Large intestine (tissue), 3 donors: ENCODE results near the gene HLCS. TPM values are rescaled to one million over a fixed set of nuclear protein-coding genes. Genes with fewer than 3 reads are reported as not detected.
"Not testable (repeated sequence)": the region's sequence is repeated elsewhere in the genome, so short reads cannot be mapped to it uniquely, and the experiment has no call there.

Experiments
- DNase-seq, 2 donors: peaks; one replicate each; pipeline versions ENCODE4 v3.0.0 to v3.0.0-alpha.2; 2013
- H3K27ac ChIP-seq: one replicate; pipeline ENCODE4 v1.5.1; 2013; ENCODE audit warnings: low read length
- H3K27me3 ChIP-seq: 2 replicates; pipeline ENCODE4 v1.6.1; 2013; ENCODE audit warnings: low read length; ENCODE audit not compliant: control insufficient read depth, insufficient read depth
- H3K36me3 ChIP-seq: 2 replicates; pipeline ENCODE4 v1.6.1; 2013; ENCODE audit warnings: low read length; ENCODE audit not compliant: control insufficient read depth, insufficient read depth
- H3K4me1 ChIP-seq: one replicate; pipeline ENCODE4 v1.6.1; 2013; ENCODE audit warnings: low read length; ENCODE audit not compliant: control insufficient read depth, insufficient read depth
- H3K4me3 ChIP-seq: one replicate; pipeline ENCODE4 v1.5.1; 2013; ENCODE audit warnings: low read length
- H3K9me3 ChIP-seq: one replicate; pipeline ENCODE4 v1.6.1; 2013; ENCODE audit warnings: mild to moderate bottlenecking, low read depth, low read length, moderate library complexity; ENCODE audit not compliant: control insufficient read depth
- WGBS: methylation state at CpG from one replicate; pipeline ENCODE4 v1.1.5; 2013; ENCODE audit warnings: low lambda C conversion rate; ENCODE audit not compliant: insufficient coverage; 5-methylcytosine and 5-hydroxymethylcytosine counted together
- polyA plus RNA-seq: library from polyadenylated mRNA; unstranded; fragments of 120-200 nt; gene quantifications from one replicate; pipeline ENCODE4 v1.2.1, GENCODE V29; 2013

The HLCS gene
- polyA plus RNA-seq, 1 donor: 12.5 TPM

DNA sequence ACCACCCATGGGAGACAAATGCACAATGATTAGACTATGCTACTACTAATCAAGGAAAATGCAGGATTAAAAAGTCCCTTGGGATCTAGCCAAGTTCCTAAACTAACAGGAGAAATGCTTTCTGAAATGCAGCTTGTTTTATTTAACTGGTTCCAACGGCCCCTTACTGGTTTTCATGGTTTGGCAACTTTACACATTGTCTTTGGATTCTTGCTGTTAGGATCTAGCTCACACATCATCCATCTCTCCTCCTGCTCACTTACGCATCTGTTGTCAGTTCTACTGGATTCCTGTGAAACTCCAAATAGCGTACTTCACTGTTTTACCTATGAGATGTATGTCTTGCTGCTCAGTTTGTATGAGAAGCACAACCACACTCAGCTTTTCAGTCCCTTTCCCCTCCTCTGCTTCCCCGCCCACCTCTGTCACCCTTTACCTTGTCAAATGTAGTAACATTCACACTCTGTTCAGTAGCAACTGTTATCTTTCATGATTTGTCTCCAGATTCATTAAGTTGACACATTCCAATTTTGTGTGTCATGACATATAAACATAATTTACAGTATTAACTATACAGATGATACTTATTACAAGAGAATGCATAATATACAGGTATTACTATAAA, 137.5 kb downstream of the HLCS start:
- no peaks in the 10 kb centered on the region for H3K4me1 ChIP-seq
- H3K27me3 ChIP-seq: no peaks in the 10 kb centered on the region
- no peak overlapping the region for H3K27ac ChIP-seq
- H3K9me3 ChIP-seq: no peaks in the 10 kb centered on the region
- H3K4me3 ChIP-seq: no peak overlapping the region
- no peak for DNase-seq
- no peaks in the 10 kb centered on the region for H3K36me3 ChIP-seq
- 85% methylated on average over 2 of the region's 4 CpGs for WGBS

DNA sequence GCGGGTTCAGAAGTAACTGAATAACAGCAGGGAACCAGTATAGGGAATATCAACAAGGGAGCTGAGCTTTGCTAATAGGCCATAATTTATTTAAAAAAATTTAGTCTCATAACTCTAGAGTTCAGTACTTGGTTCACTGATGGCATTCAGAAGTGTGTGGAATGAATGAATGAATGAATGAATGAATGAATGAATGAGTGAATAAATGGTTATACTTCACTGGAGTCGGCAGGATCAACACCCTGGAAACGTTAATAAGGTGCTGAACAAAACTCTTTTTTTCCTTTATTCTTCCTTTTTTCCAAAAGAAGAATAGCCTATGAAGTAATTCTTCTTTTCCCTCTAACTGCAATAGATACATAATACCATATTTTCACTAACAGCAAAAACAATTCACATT, 138.3 kb downstream of the HLCS start:
- Histone ChIP-seq H3K27ac (no peak overlapping the region), H3K9me3 (no peaks in the 10 kb centered on the region), H3K4me1 (no peaks in the 10 kb centered on the region), H3K36me3 (no peaks in the 10 kb centered on the region), H3K27me3 (no peaks in the 10 kb centered on the region), H3K4me3 (no peak overlapping the region)
- no peak for DNase-seq
- WGBS: 100% methylated on average over 1 of the region's 3 CpGs

DNA sequence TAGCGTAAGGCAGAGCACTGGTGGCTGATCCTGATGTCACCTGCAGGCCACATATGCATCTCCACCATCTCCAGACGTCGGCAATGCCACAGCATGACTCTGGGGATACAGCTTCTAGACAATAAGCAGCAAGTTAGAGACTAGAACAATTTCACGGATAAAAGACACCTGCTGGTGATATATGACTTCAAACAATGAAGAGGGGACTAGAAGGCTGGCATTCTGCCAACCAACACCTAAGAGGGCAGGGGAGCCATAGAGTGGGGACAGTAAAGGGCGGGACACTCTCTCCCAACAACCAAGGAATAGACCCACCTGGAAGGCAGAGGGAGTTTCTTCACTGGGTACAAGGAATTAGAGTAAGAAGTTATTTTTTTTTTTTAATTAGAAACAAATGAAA, 140.8 kb downstream of the HLCS start:
- no peak overlapping the region for H3K4me3 ChIP-seq
- no peak for DNase-seq
- WGBS: 100% methylated on average over 1 of the region's 5 CpGs
- no peaks in the 10 kb centered on the region for H3K36me3 ChIP-seq
- H3K27me3 ChIP-seq: no peaks in the 10 kb centered on the region
- no peaks in the 10 kb centered on the region for H3K9me3 ChIP-seq
- no peak overlapping the region for H3K27ac ChIP-seq
- no peaks in the 10 kb centered on the region for H3K4me1 ChIP-seq

DNA sequence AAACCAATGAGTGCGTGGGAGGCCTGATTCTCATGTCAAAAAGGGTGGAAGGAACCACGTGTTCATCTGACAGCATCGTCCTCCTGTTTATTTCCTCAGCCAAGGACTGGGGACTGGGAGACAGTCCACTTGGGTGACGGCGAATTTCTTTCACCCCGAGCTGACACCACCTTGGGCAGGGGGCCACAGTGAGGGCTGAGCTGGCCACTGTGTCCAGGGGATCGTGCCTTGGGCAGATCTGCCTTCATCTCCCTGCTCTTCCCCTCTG, 145.5 kb downstream of the HLCS start:
- no peaks in the 10 kb centered on the region for H3K36me3 ChIP-seq
- no peaks in the 10 kb centered on the region for H3K27me3 ChIP-seq
- no peaks in the 10 kb centered on the region for H3K9me3 ChIP-seq
- no peak for DNase-seq
- H3K27ac ChIP-seq: no peak overlapping the region
- WGBS: no CpG with 5 or more reads among the region's 7 CpGs
- no peak overlapping the region for H3K4me3 ChIP-seq
- no peaks in the 10 kb centered on the region for H3K4me1 ChIP-seq

DNA sequence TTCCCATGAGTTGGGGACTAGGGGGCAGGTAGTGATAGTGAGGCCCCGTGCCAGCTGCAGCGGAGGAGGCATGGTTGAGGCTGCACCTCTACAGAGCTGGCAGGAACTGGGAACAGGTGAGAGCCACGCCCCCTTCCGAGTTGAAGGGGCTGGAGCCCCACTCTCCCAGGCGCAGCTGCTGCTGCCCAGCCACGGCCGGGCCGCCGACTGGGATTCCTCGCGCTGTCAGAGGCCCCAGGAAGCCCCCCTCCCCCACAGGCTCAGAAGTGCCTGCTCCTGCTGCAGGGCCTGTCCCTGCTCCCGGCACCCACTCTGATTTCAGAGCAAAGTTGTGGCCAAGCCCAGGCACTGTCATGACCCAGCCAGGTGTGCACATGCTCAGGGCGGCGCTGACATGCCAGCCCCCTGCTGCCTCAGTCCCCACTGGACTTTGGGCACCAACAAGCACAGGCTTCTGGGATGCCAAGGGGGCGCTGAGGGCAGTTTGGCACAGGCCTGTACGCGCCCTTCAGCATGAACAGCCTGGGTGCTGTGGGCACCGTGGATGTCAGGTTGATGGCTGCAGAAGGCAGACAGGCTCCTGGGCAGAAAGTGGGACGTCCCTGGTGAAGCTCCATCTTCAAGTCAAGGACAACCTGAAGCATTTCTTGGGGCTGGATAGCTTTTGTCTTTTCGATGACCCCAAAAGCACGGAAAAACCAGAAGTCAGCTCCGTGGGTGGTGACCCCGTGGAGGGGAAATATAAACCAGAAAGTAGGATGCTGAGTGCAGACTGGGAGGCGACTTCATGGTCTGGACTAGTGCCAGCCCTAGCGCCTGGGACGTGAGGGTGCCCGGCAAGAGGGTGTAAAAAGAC, 146.1 kb downstream of the HLCS start:
- no peak overlapping the region for H3K27ac ChIP-seq
- H3K36me3 ChIP-seq: no peaks in the 10 kb centered on the region
- no peaks in the 10 kb centered on the region for H3K27me3 ChIP-seq
- WGBS: 100% methylated on average over 2 of the region's 27 CpGs
- H3K4me3 ChIP-seq: no peak overlapping the region
- no peaks in the 10 kb centered on the region for H3K9me3 ChIP-seq
- no peak for DNase-seq
- H3K4me1 ChIP-seq: no peaks in the 10 kb centered on the region

DNA sequence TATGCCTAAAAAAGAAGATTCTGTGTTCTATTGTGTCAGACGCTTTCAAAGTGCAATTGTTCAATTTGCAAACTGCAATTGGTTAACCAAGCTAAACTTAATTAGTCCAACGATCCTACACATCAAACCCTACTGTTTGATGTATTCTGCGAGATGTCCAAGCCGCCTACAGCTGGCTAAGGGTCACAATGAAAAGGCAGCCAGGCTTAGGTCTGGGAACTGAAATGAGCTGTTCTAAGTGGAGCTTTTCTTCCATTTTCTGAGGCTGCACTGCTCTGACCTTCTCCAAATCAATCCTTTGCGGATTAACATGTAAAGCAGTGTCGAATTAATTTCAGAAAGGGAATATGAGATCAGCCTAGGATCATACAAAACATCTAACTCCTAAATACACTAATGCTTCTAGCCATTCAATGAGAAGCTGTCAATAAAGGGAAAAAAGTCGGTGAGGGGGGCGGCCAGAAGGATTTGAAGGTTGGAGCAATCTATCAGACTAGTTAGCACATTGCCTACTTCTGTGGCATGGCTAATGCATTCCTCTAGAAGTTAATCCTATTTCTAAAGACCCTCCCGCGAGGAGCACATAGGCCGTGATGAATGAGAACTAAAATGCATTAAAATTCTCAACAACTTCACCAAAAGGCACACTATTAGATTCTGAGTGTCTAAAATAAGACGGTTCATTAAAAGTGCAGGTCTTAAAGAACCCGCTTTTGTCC, 148.6 kb downstream of the HLCS start:
- no peak for DNase-seq
- Histone ChIP-seq H3K4me3 (no peak overlapping the region), H3K36me3 (no peaks in the 10 kb centered on the region), H3K9me3 (no peaks in the 10 kb centered on the region), H3K4me1 (no peaks in the 10 kb centered on the region), H3K27me3 (no peaks in the 10 kb centered on the region), H3K27ac (no peak overlapping the region)
- 88% methylated on average over 2 of the region's 13 CpGs for WGBS

DNA sequence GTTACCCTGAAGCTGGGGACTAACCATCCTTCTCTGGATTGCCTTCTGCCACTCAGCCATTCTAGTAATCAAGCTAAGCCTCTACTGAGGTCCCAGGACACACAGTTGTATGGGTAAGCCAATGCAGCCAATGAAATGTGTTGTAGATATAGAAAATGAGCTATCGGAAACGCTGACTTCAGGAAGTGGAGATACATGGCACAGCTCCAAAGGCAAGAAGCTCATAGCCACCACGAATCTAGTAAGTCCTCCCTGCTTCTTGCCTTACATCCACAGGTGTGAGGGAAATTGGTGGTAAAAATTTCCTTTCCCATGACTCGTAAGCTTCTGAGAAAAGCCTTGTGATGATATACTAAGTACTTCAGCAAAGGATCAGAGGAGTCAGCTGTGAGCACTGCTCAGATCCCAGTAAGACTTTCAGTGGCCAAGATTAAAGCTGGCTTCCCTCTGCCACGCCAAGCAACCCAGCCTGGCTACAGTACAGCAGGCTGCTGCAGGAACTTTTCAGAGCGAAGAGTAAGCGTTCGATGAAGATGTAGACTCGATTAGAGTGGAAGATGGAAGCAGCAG, 149.8 kb downstream of the HLCS start:
- no CpG with 5 or more reads among the region's 9 CpGs for WGBS
- Histone ChIP-seq H3K4me3 (no peak overlapping the region), H3K27ac (no peak overlapping the region), H3K4me1 (no peaks in the 10 kb centered on the region), H3K36me3 (no peaks in the 10 kb centered on the region), H3K27me3 (no peaks in the 10 kb centered on the region), H3K9me3 (no peaks in the 10 kb centered on the region)
- DNase-seq: no peak

DNA sequence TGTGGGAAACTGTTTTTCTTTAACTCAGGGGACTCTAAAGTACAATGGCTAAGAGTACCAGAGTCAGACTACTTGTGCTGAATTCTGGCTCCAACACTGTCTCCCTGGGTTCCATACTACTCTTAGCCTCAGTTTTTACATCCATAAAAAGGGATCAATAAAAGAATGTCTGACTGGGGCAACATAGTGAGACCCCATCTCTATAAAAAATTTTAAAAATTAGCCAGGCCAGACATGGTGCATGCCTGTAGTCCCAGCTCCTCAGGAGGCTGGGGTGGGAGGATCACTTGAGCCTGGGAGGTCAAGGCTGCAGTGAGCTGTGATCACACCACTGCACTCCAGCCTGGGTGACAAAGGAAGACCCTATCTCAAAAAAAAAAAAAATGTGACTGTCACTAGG, 150.4 kb downstream of the HLCS start:
- not testable (repeated sequence) for H3K36me3 ChIP-seq, H3K4me1 ChIP-seq, H3K4me3 ChIP-seq, H3K27me3 ChIP-seq, H3K27ac ChIP-seq, H3K9me3 ChIP-seq, DNase-seq

DNA sequence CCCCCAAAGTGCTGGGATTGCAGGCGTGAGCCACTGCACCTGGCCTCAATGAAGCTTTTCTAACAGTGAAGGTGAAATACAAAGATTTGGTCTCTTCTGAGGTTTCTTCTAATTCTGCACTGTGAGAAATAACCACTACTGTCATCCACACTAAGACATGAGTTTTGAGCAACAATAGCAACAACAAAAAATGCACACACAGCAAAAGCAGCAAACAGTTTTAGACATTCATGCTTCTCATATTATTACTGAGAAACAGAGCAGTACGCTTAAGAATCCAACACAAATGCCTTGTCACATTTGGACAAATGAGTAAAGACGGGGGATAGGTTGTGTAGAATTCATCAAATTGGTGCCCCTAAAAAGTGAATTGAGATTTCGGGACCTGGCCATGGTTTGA, 151.2 kb downstream of the HLCS start:
- no peak for DNase-seq
- WGBS: 100% methylated on average over 1 of the region's 4 CpGs

DNA sequence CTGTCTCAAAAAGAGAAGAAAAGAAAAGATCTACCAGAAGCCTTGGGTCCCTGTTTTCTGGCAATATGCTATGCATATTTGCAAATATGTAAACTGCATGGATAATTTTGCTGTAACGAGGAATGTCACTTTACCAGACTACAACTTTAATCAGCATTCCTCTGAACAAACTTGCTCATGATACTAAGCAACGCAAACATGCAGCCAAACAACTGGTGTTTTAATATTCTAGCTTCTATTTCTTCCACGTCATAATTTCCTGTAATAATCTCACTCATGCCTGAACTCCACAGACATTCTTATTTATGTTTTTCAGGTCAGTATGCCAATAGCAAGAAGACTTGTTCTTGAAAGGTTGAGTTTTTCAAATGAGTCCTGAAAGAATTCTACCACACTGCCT, 153.4 kb downstream of the HLCS start:
- H3K36me3 ChIP-seq: no peaks in the 10 kb centered on the region
- no peak for DNase-seq
- H3K27ac ChIP-seq: no peak overlapping the region
- WGBS: 80% methylated on average over 2 of the region's 3 CpGs
- H3K9me3 ChIP-seq: no peaks in the 10 kb centered on the region
- no peaks in the 10 kb centered on the region for H3K27me3 ChIP-seq
- no peak overlapping the region for H3K4me3 ChIP-seq
- H3K4me1 ChIP-seq: peaks cover 5% of the 10 kb centered on the region

More for the DNA sequence above, 151.2 kb downstream of the HLCS start:
- Histone ChIP-seq H3K27me3 (no peaks in the 10 kb centered on the region), H3K27ac (no peak overlapping the region), H3K36me3 (no peaks in the 10 kb centered on the region), H3K4me1 (no peaks in the 10 kb centered on the region), H3K4me3 (no peak overlapping the region), H3K9me3 (no peaks in the 10 kb centered on the region)
